ENCODE data around the gene ERBB2. TPM values are rescaled to one million over a fixed set of nuclear protein-coding genes. Genes with fewer than 3 reads are reported as not detected.

ERBB2 gene
- total and polyA plus RNA-seq, 9 of the 15 experiments (the other 6 are each of a cell fraction or from before 2014, with no cell fraction given), result 0.74 to 5.6 (median 3.3) TPM

GRCh38 chr17:39722965-39723848 lies 23.3 kb downstream of the ERBB2 start (continued):
- TF ChIP-seq CHD7 (IDR thresholded peaks at IDR 0.05; ENCODE audit: low read depth, low read length), result no peak
- no peak for TF ChIP-seq BCOR (IDR thresholded peaks at IDR 0.05)
- no peak for TF ChIP-seq NCOA4 (IDR thresholded peaks at IDR 0.05; ENCODE audit: partially characterized antibody)
- TF ChIP-seq DMBX1 (CRISPR knock-in tag; IDR thresholded peaks at IDR 0.05; ENCODE audit: borderline replicate concordance), result no peak
- TF ChIP-seq C11orf30 (IDR thresholded peaks at IDR 0.05; ENCODE audit: low read depth), result no peak
- TF ChIP-seq ZBTB7A (IDR thresholded peaks at IDR 0.05; ENCODE audit: borderline replicate concordance, control insufficient read depth, low read depth, low read length), result peak; percentile 85
- TF ChIP-seq RFX1 (IDR thresholded peaks at IDR 0.05), result no peak
- TF ChIP-seq EHMT2 (IDR thresholded peaks at IDR 0.05), result no peak
- no peak for TF ChIP-seq YBX1 (IDR thresholded peaks at IDR 0.05)
- no peak for TF ChIP-seq ZBTB17 (CRISPR knock-in tag; IDR thresholded peaks at IDR 0.05)
- no peak for TF ChIP-seq SRF (CRISPR knock-in tag; IDR thresholded peaks at IDR 0.05)
- no peak; the same call in 1 of the 2 replicates for TF ChIP-seq MTA1 (IDR thresholded peaks at IDR 0.05; ENCODE audit: borderline replicate concordance)
- no peak for TF ChIP-seq STAT6 (CRISPR knock-in tag; IDR thresholded peaks at IDR 0.05)
- no peak for TF ChIP-seq ZNF165 (CRISPR knock-in tag; IDR thresholded peaks at IDR 0.05; ENCODE audit: borderline replicate concordance)
- TF ChIP-seq NFIC (IDR thresholded peaks at IDR 0.05), result peak; percentile 73
